Activated effector memory CD4-positive, alpha-beta T cell treated with anti-CD3 and anti-CD28 coated beads, Interleukin-2, amount 50 U/mL, for 16 hours (primary cell): ENCODE measurements around the gene RANBP1.
"Not testable (repeated sequence)": the region's sequence is repeated elsewhere in the genome, so short reads cannot be mapped to it uniquely, and the experiment has no call there.

Experiments used
- DNase-seq: peaks from one replicate; pipeline ENCODE4 v3.0.0-alpha.2; 2020

Gene RANBP1

DNA sequence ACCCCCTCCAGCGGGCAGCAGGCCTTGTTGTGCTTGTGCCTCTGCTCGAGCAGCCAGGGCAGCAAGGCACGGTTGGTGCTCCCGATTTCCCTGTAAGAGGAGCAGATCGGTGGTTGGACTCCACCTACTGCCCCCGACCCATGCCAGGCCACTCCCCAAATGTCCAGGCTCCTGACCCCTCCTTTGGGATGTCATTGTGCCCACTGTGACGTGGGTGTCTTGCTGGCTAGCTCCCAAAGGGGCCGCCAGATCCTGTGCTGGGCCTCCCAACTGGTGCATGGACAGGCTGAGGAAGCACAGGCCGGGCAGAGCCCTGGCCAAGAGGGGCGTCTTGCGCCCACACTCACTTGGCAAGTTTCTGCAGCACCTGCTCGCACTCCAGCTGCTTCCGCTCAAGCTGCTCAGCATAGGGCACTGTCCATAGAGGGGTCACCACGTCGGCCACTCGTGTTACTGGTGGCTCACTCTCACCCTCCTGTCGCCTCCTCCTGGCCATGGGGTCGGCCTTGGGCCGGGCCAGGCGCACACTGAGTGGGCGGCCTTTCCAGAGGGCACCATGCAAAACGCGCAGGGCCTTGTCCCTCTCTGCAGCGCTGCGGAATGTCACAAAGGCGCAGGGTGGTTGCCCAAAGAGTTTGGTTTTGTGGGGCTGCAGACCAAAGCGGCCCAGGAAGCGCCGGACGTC is at the start of gene RANBP1:
Gene RANBP1, plus strand, starts transcription at position 414 of the 685 bp plus-strand sequence. Its CDS starts 81 bp downstream, at position 495.
- no peak for DNase-seq

DNA sequence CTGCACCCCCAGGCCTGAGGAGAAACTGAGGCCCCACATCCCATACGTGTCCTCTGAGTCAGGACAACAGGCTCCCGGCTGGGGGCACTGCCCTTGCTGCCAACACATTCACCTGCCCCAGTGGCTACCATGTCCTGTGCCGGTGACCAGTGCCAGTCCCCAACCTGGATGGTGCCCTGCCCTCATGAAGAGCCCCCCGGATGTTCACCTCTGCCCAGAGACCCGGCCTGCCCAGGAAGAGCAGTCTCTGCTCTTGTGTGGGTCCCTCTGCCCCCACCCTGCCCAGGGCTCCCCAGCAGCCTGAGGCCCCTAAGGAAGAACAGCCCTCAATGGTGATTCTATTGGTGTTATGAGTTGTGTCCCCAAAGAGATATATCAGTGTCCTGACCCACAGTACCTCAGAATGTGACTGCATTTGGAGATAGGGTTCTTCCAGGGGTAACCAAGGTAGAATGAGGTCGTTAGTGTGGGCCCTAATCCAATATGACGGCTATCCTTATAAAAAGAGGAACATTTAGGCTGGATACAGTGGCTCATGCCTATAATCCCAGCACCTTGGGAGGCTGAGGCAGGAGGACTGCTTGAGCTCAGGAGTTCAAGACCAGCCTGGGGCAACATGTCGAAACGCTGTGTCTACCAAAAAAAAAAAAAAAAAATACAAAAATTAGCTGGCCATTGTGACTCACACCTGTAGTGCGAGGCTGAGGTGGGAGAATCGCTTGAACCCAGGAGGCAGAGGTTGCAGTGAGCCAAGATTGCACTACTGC is 49.1 kb upstream of the RANBP1 start:
- DNase-seq = no peak

DNA sequence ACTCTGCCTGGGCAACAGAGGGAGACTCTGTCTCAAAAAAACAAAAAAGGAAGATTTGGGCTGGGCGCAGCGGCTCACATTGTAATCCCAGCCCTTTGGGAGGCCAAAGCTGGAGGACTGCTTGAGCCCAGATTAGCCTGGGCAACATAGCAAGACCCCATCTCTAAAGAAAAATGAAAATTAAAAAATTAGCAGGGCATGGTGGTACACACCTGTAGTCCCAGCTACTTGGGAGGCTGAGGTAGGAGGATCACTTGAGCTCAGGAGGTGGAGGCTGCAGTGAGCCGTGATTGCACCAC is 48.6 kb upstream of the RANBP1 start:
- DNase-seq = not testable (repeated sequence)

GRCh38 chr22:20068640-20069039 is 47.3 kb upstream of the RANBP1 start:
- DNase-seq = no peak

DNA sequence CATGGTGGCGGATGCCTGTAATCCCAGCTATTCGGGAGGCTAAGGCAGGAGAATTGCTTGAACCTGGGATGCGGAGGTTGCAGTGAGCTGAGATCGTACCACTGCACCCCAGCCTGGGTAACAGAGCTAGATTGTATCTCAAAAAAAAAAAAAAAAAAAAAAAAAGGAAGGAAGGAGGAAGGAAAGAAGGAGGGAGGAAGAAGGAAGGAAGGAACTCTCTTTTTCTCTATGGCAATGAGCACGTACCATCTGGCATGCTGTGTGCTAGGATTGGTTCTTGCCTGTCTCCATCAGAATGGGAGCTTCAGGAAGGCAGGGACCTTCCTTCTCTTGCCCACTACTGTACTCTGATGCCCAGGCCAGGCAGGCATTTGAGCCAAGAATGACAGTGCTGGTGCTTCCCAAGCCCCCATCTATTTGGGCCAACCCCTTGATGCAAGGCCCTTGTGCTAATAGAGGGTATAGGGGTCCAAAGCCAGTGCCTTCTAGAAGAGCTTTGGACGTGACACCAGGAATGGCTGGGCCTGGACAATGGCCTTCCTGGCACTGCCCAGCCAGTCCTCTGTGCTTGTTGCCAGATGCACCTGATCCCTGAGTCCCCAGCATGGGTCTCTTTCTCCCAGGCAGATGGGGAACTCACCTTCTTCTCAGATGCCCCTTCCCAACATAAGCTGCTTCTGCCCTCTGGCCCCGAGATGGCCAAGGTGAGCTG is 46.4 kb upstream of the RANBP1 start:
- DNase-seq = no peak

- DNase-seq = no peak
Observed at GRCh38 chr22:20071524-20071972, 44.4 kb upstream of the RANBP1 start.

GRCh38 chr22:20076627-20077172 is 39.2 kb upstream of the RANBP1 start:
- no peak for DNase-seq

- peak; percentile 90 for DNase-seq
Observed at GRCh38 chr22:20079745-20080444, 36.0 kb upstream of the RANBP1 start, which contains the start of gene DGCR8. Gene DGCR8, plus strand, starts transcription at chr22:20080241. Its CDS starts 5,723 bp downstream, at chr22:20085964.

- peak; percentile 92 for DNase-seq
Observed at GRCh38 chr22:20080445-20080775, 35.5 kb upstream of the RANBP1 start.

GRCh38 chr22:20080776-20081654 is 34.9 kb upstream of the RANBP1 start:
- DNase-seq = no peak

- no peak for DNase-seq
Observed at GRCh38 chr22:20083157-20083890, 32.6 kb upstream of the RANBP1 start.

DNA sequence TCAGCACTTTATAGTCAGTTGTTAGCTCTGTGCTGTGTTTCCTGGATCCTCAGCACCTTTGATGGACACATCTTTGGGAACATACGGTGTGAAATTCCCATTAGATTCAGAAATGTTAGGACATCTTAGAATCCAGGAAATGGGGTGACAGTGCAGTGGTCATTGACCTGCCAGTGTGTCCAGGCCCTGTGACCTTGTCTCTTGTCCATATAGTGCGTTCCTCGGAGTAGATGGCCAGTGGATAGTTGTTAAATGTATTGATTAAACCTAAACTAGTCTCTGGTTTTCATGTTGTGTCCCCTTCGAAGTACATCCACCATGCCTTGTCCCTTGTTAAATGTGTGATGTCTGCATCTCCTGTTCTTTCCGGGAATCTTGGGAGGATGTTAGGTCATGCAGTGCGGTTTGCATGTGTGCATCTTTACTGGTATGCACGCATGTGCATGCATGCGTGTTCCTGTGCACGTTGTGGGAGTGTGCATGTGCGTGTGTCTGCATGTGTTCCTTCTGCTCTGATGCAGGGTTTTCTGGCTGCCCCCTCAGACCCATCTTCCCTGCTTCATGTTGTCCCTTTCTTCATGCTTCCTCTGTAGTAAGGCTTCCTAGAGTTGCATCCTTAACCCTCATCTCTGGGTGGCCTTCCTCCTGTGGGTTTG is 31.9 kb upstream of the RANBP1 start:
- DNase-seq = no peak

GRCh38 chr22:20084547-20085413 is 31.1 kb upstream of the RANBP1 start:
- DNase-seq = no peak

DNA sequence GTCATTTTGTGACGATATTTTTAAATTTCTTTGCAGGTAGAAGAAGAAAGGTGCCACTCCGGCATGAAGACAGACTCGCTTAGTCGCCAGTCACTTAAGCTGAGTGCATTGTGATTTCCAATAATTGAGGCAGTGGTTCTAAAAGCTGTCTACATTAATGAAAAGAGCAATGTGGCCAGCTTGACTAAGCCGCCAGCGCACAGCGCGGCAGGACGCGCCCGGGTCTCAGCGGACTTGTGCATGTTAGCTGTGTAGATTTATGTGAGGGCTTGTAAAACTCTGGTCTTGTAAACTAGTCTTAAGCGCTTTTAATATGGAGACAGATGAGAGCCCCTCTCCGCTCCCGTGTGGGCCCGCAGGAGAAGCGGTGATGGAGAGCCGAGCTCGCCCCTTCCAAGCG is 30.3 kb upstream of the RANBP1 start:
- no peak for DNase-seq

DNA sequence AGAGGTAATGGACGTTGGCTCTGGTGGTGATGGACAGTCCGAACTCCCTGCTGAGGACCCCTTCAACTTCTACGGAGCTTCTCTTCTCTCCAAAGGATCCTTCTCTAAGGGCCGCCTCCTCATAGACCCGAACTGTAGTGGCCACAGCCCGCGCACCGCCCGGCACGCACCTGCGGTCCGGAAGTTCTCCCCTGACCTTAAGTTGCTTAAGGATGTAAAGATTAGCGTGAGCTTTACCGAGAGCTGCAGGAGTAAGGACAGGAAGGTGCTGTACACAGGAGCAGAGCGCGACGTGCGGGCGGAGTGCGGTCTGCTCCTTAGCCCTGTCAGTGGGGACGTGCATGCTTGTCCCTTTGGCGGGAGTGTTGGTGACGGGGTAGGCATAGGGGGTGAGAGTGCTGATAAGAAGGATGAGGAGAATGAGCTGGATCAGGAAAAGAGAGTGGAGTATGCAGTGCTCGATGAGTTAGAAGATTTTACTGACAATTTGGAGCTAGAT is 29.8 kb upstream of the RANBP1 start:
- DNase-seq = no peak

DNA sequence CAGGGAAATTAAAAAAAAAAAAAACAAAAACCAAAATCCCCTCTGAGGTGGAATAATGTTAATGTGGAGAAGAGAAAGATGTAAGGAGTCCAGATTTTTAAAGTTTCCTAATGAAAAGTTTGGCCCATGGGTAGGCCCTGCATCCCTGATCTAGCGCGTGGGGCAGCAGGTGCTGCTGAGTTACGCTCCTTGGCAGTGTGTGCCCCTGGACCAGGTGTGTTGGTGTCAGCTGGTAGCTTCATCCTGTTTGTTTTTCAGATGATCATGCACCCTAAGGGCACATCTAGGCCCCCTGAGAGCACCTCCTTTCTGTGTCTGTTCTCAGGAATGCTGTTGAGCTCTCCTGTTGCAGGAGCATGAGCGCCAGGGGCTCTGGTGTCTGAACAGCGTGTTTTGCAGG is 29.1 kb upstream of the RANBP1 start:
- no peak for DNase-seq

DNA sequence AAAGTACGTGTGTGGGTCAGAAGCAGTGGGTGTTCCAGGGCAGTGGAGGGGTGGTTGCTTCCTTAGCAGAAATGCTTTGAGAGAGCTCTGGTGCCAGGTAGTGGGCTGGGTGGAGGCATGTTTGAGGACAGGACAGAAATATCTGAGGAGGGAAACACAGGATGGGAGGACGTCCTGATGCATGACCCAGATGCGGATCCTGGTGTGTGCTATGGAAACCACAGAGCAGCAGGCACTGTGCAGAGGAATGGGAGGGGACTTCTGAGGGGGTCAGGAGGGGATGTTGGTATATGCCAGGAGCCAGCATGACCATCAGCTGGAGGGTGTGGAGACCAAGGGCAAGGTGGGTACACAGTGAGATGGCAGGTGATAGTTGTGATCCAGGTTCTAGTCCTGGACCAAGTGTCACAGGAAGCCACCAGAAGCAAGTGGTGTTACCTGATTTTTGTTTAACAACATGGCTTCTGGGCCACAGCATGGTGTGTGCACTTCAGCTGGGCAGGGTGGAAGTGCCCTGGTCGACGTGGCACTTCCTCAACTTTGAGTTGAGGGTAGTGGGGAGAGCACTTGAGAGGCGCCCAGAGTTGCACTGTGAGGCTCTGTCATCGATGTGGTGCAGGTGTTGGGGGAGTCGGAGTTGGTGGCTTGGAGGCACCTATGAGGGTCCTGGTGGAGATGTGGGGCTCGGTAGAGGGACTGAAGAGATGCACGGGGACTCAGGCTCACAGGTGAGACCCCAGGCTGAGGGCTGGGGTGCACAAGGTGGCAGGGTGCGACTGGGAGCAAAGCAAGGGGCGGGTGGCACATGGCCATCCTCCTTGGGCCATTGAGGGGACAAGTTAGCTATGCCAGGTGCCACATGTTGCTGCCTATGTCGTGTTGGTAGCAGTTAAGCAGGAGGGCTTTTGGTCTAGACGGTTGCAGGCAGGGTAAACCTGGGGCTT is 28.3 kb upstream of the RANBP1 start:
- DNase-seq = no peak

DNA sequence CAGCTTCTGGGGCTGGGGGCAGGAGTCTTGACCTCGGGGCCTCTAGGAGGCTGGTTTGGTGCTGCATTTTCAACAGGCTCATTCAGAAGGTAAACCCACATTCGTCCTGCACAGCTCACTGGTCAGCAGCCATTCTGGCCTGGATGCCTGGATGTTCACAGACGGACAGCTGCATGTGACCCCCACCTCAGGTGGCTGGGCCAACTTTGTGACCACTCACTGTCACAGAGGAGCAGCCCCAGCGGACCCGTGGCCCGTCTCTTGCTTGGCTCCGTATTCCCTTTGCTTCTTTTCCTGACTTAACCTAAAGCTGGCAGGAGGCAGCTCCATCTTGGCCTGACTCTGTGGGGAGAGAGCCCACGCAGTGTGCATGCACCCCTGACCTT is 27.6 kb upstream of the RANBP1 start:
- DNase-seq = no peak
